CD14-positive monocyte (primary cell): ENCODE measurements around the gene MYOZ1. TPM values are rescaled to one million over a fixed set of nuclear protein-coding genes. Genes with fewer than 3 reads are reported as not detected.

Experiments used
- DNase-seq, 3 donors: peaks; one replicate each; pipeline ENCODE4 v3.0.0-alpha.2; 2011 to 2022
- H2AFZ ChIP-seq: 2 replicates; pipeline ENCODE4 v1.6.0; 2012; ENCODE audit warnings: mild to moderate bottlenecking, low read depth, low read length, inconsistent platforms; ENCODE audit not compliant: insufficient read depth, poor library complexity, severe bottlenecking
- H3K27ac ChIP-seq, 2 donors: 1 replicate in 1 of 2; 2 replicates in 1 of 2; pipeline ENCODE4 v1.5.1; 2012 to 2013; ENCODE audit warnings: low read length in 2 of 2, control low read depth in 1 of 2, inconsistent platforms in 1 of 2, low read depth in 1 of 2, mild to moderate bottlenecking in 1 of 2
- H3K27me3 ChIP-seq, 2 donors: one replicate each; pipeline versions ENCODE4 v1.6.0 to v1.6.1; 2011 to 2013; ENCODE audit warnings: low read length in 2 of 2; ENCODE audit not compliant: control insufficient read depth in 2 of 2, insufficient read depth in 2 of 2
- H3K36me3 ChIP-seq, 2 donors: replicated peaks in 1 of 2; 1 replicate in 1 of 2; 2 replicates in 1 of 2; pipeline versions ENCODE4 v1.5.1 to v1.6.1; 2012 to 2013; ENCODE audit warnings: low read length in 2 of 2, control low read depth in 1 of 2, inconsistent platforms in 1 of 2, mild to moderate bottlenecking in 1 of 2; ENCODE audit not compliant: insufficient read depth in 2 of 2, control insufficient read depth in 1 of 2
- H3K4me1 ChIP-seq, 2 donors: 1 replicate in 1 of 2; 2 replicates in 1 of 2; pipeline versions ENCODE4 v1.5.1 to v1.6.1; 2012 to 2013; ENCODE audit warnings: low read length in 2 of 2, control low read depth in 1 of 2, inconsistent platforms in 1 of 2, mild to moderate bottlenecking in 1 of 2, moderate library complexity in 1 of 2; ENCODE audit not compliant: insufficient read depth in 2 of 2, control insufficient read depth in 1 of 2
- H3K4me2 ChIP-seq: replicated peaks from 2 replicates; pipeline ENCODE3; 2012; ENCODE audit warnings: low read length, moderate library complexity, mild to moderate bottlenecking; ENCODE audit not compliant: poor library complexity, severe bottlenecking; ENCODE audit errors: extremely low read depth
- H3K4me3 ChIP-seq, 3 experiments: fragments of 200-600 bp in 1 of 3; sonication (generic) in 1 of 3; replicated peaks in 1 of 3; 1 replicate in 2 of 3; 2 replicates in 1 of 3; pipeline ENCODE4 v1.5.1; 2011 to 2013; ENCODE audit warnings: low read length in 3 of 3, mild to moderate bottlenecking in 3 of 3, control low read depth in 2 of 3, low read depth in 2 of 3, inconsistent platforms in 1 of 3, moderate library complexity in 1 of 3
- H3K79me2 ChIP-seq: 2 replicates; pipeline ENCODE4 v1.6.0; 2012; ENCODE audit warnings: mild to moderate bottlenecking, control low read depth, inconsistent platforms, low read length, moderate library complexity; ENCODE audit not compliant: insufficient read depth
- H3K9ac ChIP-seq: 2 replicates; pipeline ENCODE4 v1.6.0; 2017; ENCODE audit warnings: low read length, mild to moderate bottlenecking; ENCODE audit not compliant: insufficient read depth, poor library complexity, severe bottlenecking
- H3K9me3 ChIP-seq, 2 donors: replicated peaks in 1 of 2; 1 replicate in 1 of 2; 2 replicates in 1 of 2; pipeline versions ENCODE4 v1.5.1 to v1.6.1; 2012 to 2013; ENCODE audit warnings: low read length in 2 of 2, control low read depth in 1 of 2; ENCODE audit not compliant: control insufficient read depth in 1 of 2, insufficient read depth in 1 of 2
- H4K20me1 ChIP-seq: 2 replicates; pipeline ENCODE4 v1.6.0; 2012; ENCODE audit warnings: mild to moderate bottlenecking, low read length, control low read depth, moderate library complexity; ENCODE audit not compliant: insufficient read depth
- H3K27ac Mint-ChIP-seq, 7 donors: one replicate each; pipeline ENCODE4 v1.8.0; 2020; ENCODE audit warnings: mild to moderate bottlenecking in 7 of 7, mixed read lengths in 7 of 7, moderate library complexity in 6 of 7, inconsistent platforms in 2 of 7
- H3K27me3 Mint-ChIP-seq, 3 donors: one replicate each; pipeline ENCODE4 v1.8.0; 2021 to 2022; ENCODE audit warnings: low read depth in 3 of 3, mild to moderate bottlenecking in 3 of 3, mixed read lengths in 3 of 3, moderate library complexity in 3 of 3, inconsistent platforms in 1 of 3
- H3K36me3 Mint-ChIP-seq, 2 donors: one replicate each; pipeline ENCODE4 v1.8.0; 2020; ENCODE audit warnings: mixed read lengths in 2 of 2, inconsistent platforms in 1 of 2, mild to moderate bottlenecking in 1 of 2
- H3K4me1 Mint-ChIP-seq: one replicate; pipeline ENCODE4 v1.8.0; 2020; ENCODE audit warnings: mild to moderate bottlenecking, mixed read lengths
- H3K4me3 Mint-ChIP-seq, 2 donors: one replicate each; pipeline ENCODE4 v1.8.0; 2020; ENCODE audit warnings: mild to moderate bottlenecking in 2 of 2, mixed read lengths in 2 of 2, moderate library complexity in 1 of 2
- H3K9me3 Mint-ChIP-seq, 7 donors: one replicate each; pipeline ENCODE4 v1.8.0; 2020 to 2022; ENCODE audit warnings: mixed read lengths in 7 of 7, mild to moderate bottlenecking in 6 of 7, moderate library complexity in 6 of 7, inconsistent platforms in 2 of 7
- CTCF ChIP-seq: fragments of 200-600 bp; IDR thresholded peaks from one replicate; pipeline ENCODE4 v1.8.0; 2022; ENCODE audit warnings: antibody characterized with exemption, mild to moderate bottlenecking
- whole genome bisulfite sequencing: methylation state at CpG from one replicate; pipeline ENCODE4 v1.1.5; 2013; ENCODE audit warnings: missing lambda C conversion rate; ENCODE audit not compliant: insufficient coverage; 5-methylcytosine and 5-hydroxymethylcytosine counted together
- intact Hi-C, 2 donors: fragments of 100-400 bp; cut with micrococcal nuclease; formaldehyde crosslinking; loops; one replicate each; pipeline versions ENCODE4 v1.15.0 to v1.15.1; 2023
- polyA plus RNA-seq, 3 donors: library from polyadenylated mRNA; depleted of rRNA in 1 of 3; unstranded in 2 of 3; stranded (reverse) in 1 of 3; fragments of 300-500 nt in 2 of 3; fragments of >200 nt in 1 of 3; fragmentation: Illumina TruSeq in 2 of 3; gene quantifications; 1 replicate in 2 of 3; 2 replicates in 1 of 3; pipeline ENCODE4 v1.2.3, GENCODE V29; 2012 to 2021

Gene MYOZ1
- polyA plus RNA-seq, 3 donors: not detected

- no peak overlapping the region for H3K27ac ChIP-seq
- peak; percentile 90 for TF ChIP-seq CTCF
- no peak overlapping the region for H3K9ac ChIP-seq
- H3K4me2 ChIP-seq: peak overlapping the region; percentile 51
- Mint-ChIP-seq H3K9me3 (no peaks in the 10 kb centered on the region), H3K4me3 (peak overlapping the region; percentile 59 to 65), H3K27ac (peak overlapping the region in 3 of 7 donors; percentile 33 to 75 (median 40)), H3K36me3 (no peaks in the 10 kb centered on the region), H3K27me3 (peaks cover 3 to 6% (median 5%) of the 10 kb centered on the region in 3 donors), H3K4me1 (peaks cover 42% of the 10 kb centered on the region)
- 10% methylated on average over 2 of the region's 5 CpGs for WGBS
- H3K36me3 ChIP-seq: no peaks in the 10 kb centered on the region
- H3K4me3 ChIP-seq: peak overlapping the region in 1 of 3 experiments; percentile 29
- peak overlapping the region; percentile 56 for H2AFZ ChIP-seq
- H3K4me1 ChIP-seq: peaks cover 26 to 31% of the 10 kb centered on the region in 2 donors
- H3K27me3 ChIP-seq: no peaks in the 10 kb centered on the region
- H3K9me3 ChIP-seq: no peaks in the 10 kb centered on the region
- no peaks in the 10 kb centered on the region for H3K79me2 ChIP-seq
- H4K20me1 ChIP-seq: no peaks in the 10 kb centered on the region
- intact Hi-C loops: loop anchor here (2.0 kb wide), 1 partner anchor 115 kb away; no protein-coding TSS in a partner anchor
- DNase-seq: peak; percentile 41 to 71 (median 59)
Measured at GRCh38 chr10:73644015-73644743, 2.9 kb upstream of the MYOZ1 start.

GRCh38 chr10:73643362-73643761 lies 2.1 kb upstream of the MYOZ1 start:
- Mint-ChIP-seq H3K36me3 (no peaks in the 10 kb centered on the region), H3K27ac (peak overlapping the region in 2 of 7 donors; percentile 40 to 70), H3K4me3 (no peak overlapping the region), H3K27me3 (peaks cover 3 to 6% (median 5%) of the 10 kb centered on the region in 3 donors), H3K4me1 (peaks cover 41% of the 10 kb centered on the region), H3K9me3 (no peaks in the 10 kb centered on the region)
- intact Hi-C loops: no loop called here
- peak overlapping the region; percentile 56 for H2AFZ ChIP-seq
- H3K4me3 ChIP-seq: no peak overlapping the region
- DNase-seq: no peak
- H3K4me1 ChIP-seq: peaks cover 26 to 30% of the 10 kb centered on the region in 2 donors
- no peaks in the 10 kb centered on the region for H3K9me3 ChIP-seq
- H3K27me3 ChIP-seq: no peaks in the 10 kb centered on the region
- H3K79me2 ChIP-seq: no peaks in the 10 kb centered on the region
- TF ChIP-seq CTCF: no peak
- H3K27ac ChIP-seq: no peak overlapping the region
- no peak overlapping the region for H3K4me2 ChIP-seq
- H3K36me3 ChIP-seq: no peaks in the 10 kb centered on the region
- H3K9ac ChIP-seq: no peak overlapping the region
- 40% methylated on average over 1 of the region's 2 CpGs for WGBS
- H4K20me1 ChIP-seq: no peaks in the 10 kb centered on the region
